Effector CD4-positive, alpha-beta T cell (primary cell): ENCODE measurements around the gene CACTIN.
"Not testable (repeated sequence)": the region's sequence is repeated elsewhere in the genome, so short reads cannot be mapped to it uniquely, and the experiment has no call there.

Experiments used
- DNase-seq: peaks from one replicate; pipeline ENCODE4 v3.0.0-alpha.2; 2020

CACTIN gene

DNA sequence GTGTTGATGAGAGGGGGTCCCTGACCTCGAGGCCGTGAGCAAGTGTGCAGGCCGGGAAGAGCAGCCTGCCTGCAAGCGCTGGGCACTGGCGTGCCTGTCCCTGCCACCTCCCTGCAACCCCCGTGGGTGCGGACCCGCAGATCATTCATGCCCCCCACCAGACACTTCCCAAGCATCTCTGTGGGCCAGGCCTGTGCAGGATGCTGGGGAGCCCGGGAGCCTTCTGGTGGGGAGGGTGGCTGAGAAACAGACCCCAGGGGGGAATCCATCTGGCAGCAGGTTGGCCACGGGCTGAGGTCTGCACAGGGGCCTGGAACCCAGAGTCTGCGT lies 18.4 kb upstream of the CACTIN start:
- no peak for DNase-seq

DNA sequence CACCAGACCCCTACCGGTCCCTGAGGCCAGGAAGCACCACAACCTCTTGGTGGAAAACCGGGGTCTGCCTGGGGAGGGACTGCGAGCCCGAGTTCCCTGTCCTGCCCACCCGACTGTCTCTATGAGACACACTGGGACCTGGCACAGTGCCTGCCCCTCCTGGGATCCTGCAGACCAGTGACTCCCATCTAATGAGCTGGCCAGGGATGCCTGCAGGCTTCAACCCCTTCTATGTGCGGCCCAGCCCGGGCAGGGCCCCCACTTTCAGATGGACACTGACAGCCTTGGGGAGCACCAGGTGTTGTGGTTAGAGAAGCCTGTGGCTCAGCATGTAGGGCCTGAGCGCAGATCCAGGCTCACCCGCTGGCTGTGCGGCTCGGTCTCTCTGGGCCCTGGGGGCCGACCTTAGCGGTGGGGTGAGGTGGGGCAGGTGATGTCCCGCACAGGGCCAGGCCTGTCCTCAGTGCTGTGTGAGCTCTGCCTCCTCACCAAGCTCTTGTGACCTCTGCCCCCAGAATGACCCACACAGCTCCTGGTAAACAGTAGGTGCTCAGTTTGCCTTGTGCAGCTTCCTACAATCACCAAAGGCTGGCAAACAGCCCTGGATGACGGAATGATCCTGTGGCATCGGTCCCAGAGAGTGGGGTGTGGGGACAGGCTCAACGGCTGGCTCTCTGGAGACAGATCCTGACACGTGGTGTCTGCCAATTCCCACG lies 17.9 kb upstream of the CACTIN start:
- no peak for DNase-seq

DNA sequence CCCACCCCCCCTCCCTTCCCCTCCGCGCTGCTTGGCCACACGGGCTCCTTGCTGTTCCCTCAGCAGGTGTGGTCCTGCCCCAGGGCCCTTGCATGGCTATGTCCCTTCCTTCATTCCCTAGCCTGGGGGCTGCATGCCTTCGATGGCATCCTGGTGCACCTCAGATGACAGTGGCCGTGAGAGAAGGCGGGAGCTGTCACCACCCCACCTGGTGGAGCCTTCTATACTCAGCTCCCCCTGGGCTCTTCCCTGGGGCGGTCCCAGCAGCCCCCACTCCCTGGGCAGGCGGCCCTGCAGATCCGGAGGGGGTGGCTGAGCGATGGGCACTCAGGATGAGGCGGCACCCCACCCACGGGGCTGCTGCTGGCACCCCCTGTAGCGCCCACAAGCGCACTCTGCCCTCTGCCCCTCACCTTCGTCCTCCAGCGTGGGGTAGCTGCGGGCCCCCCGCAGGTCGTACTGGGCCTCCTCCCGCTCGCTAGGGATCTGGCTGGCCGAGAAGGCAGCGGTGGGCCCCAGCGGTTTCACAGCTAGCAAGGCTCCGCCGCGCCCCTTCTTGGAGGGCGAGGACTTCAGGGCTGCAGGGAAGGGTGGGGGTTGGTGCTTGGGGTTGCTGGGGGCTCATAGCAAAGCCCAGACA lies 17.2 kb upstream of the CACTIN start:
- no peak for DNase-seq

DNA sequence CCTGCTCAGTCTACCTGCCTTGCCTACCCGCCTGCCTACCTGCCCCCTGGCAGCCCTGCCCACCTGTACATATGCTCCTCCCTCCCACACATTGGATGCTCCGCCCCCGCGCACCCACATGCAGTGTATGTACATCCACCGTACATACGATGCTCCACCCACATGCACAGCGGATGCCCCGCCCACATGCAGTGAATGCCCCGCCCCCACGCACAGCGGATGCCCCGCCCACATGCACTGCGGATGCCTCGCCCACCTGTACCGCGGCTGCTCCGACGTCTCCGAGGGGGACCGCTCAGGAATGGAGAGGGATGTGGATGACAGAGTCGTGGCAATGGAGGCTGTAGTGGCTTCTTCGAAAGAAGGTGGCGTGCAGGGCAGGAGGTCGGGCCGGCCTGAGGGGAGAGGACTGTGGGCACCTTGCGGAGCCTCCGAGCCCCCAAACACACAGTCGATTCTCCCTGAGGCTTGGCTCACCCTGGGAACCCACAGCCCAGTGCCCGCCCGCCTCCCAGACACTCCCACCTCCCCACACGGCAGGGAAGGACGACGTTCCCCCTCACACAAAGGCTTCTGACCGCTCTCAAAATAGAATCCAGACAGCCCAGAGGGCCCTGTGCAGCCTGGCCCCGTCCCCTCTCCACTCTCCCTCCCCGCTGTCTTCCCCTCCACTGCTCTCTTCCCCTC lies 16.5 kb upstream of the CACTIN start:
- DNase-seq, result no peak

DNA sequence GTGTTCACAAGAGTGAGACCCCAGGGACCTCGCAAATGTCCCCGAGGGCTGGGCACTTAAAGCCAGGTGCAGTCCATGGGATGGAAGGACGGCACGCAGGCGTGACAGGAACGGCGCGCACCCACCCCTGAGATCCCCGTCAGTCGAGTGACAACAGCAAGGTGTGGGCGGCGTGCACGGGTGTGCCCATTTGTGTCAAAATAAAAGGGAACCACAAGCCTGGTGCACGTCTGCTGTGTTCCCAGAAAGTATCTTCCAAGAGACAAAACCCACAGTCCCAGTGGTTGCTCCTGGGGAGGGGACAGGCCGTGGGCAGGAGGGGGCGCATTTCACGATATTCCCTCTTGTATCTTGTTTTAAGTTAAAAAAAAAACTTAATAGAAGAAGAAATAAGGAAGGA lies 15.7 kb upstream of the CACTIN start:
- DNase-seq, result no peak

DNA sequence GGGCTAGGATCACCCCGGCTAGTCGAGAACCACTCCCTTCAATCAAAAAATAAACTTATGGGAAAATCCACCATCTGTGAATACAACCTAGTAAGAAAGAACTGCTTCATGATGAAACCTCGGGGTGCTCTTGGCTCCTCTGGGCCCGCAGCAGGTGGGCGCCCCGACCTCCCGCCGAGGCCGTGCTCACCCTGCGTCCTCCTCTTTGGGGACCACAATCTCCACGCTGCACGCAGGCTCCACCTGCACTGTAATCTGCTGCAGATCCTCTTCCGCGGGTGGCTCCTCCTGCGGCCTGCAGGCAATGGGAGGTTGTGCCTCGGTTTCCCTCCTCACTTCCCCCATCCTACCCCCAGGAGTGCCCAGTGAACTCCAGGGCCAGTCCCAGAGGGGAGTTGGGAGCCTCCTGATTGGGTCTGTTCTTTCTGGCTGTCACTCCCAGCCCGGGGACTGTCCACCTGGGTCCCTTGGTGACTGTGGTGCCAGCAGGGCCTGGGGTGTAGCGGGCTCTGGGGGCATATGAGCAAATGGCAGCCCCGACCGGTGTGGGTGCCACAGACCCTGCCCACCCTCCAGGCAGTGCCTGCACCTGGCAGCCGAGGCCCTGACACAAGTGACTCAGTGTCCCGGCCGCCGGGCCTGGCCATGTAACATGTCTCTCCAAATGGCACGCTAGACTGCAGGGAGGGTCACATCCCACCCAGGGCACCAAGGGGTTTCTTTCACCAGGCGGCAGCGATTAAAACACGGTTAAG lies 15.1 kb upstream of the CACTIN start:
- no peak for DNase-seq

DNA sequence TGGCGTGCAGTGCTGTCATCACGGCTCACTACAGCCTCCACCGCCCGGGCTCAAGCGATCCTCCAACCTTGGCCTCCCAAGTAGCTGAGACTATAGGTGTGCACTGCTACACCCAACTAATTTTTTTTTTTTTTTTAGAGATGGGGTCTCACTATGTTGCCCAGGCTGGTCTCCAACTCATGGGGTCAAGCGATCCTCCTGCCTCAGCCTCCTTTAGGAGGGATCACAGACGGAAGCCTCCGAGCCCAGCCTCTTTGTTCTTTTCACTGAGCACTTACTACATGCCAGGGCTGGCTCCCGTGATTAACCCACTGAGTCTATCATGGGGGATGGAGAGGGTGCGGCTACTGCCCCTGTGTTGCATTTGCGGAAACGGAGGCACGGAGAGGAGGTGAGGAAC lies 12.9 kb upstream of the CACTIN start:
- no peak for DNase-seq

DNA sequence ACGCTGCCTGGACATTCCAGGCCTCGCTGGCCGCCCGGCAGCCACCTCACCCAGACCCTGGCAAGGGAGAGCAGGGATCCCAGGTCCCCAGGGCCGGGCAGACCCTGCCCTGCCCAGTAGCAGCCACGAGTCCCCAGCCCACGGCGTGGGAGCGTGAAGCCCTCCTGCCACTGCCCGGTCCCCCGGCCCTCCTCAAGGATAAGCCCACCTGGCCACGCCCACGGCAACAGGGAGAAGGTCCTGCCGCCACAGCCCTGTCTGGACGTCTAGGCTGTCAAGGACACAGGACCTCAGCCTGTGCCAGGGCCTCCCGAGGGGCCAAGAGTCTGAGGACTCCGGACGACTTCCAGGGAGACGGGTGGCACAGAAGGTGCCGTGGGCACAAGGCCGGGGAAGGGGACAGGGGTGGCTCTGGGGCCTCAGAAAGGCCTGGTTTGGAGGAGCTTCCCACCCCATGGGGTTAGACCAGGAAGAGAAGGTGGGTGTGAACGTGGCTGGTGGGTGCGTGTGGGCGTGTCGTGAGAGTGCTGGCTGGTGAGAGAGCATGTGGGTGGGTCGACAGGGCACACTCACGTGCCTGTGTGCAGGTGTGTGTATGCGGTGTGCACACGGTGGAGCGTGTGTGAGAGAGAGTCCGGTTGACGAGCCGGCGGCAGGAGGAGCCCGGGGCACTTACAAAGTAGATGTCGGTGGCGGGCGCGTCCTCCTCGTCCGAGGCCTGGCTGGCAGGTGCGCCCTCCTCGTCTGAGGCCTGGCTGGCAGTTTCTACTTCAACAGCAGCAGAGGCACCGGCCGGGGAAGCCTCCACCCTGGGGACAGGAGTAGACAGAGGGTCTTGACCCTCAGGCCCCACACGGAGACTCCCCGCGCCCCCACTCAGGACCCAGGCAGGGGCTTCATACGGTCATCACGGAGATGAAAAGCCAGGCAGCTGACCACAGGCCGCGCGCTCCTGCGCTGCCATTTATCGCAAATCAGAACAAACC lies 11.9 kb upstream of the CACTIN start:
- DNase-seq, result no peak

DNA sequence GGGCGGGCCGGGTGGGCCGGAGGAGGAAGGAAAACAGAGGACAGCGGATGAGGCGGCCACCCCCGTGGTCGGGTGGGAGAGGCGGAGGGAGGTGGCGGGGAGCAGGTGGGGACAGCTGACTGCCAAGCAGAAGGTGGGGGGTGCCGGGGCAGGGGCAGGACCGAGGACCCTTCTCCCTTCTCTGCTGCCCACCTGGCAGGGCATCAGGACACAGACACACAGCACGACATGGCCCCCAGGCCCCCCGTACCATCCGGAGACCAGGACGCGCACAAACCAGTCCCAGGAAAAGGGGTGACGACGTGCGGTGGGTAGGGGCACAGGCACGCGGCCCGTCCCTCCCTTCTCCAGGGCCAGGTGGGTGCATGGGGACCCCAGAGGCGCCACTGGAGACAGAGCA lies 11.0 kb upstream of the CACTIN start:
- DNase-seq, result no peak

DNA sequence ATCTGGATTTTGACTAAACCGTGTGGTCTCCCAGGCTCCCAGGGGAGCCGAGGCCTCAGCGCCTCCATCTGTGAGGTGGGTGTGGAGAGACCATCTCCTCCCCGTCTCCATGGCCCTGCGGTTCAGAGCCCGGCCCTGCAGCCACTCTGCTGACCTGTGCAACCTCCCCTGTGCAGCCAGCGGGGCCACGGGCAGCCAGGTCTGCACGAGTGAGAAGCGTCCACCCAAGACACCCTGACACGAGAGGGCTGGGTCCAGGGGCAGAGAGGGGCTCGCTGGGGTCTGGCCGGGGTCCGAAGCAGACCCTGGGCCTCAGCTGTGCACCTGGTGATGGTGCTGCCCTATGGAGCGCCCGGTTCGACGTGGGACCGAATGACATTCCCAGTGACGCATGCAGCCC lies 10.4 kb upstream of the CACTIN start:
- no peak for DNase-seq

DNA sequence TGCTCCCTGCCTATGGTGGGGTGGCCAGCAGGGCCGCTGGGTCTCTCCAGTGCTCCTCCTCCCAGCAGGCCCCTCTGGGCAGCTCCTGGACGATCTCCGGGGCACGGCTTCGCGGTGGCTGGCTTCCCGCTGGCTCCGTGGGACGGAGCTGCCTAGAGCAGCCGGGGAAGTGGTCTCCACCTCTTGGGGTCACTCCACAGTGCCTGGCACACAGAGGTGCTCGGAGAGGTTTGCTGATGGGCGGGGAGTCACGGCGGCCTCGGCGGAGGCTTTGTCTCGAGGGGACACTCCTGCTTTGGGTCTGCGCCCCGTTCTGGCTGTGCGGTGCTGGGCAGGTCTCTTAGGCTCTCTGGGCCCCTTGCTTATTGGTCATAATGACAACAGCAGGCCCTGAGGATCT lies 9.9 kb upstream of the CACTIN start:
- no peak for DNase-seq

DNA sequence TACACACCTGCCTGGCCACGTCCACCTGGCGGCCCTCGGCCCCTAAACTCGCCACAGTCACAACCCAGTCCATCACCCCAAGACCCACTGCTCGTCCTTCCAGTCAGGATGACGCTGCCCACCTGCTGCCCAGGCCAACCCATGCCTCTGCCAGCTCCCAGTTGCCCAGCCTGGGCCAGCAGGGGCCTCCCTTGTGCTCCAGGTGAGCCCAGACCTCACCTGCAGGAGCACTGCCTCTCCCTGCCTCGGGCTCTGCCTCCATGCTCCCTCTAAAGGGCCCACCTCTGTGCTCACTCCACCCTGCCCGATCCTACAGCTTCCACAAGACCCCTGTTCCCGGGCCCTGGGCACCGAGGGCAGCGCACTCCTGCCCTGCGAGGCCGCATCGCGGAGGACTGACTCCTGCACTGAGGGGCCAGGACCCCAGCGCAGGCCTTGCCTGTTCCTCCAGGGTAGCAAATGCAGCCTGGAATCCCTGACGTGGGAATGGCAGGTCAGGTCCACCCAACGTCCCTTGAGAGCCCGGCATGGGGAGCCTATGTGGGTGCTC lies 8.0 kb upstream of the CACTIN start:
- no peak for DNase-seq

DNA sequence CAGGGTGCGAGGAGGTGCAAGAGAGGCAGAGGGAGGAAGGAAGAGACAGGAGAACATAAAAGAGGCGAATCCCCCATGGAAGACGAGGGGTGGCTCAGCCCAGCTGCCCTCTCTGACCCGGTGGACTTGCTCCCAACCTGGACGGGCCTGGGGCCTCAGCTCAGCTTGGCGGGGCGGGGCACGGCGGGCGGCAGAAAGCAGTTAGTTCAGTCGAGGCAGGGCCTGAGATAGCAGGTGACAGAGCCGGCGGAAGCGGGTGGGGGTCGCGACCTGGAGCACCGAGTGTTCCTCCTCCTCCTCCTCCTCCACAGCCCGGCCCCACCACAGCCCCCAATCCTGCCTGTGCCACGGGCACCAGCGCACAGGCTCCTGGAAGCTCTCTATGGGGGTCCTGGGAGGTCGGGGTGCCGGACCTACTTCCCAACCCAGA lies 7.0 kb upstream of the CACTIN start:
- DNase-seq, result no peak

DNA sequence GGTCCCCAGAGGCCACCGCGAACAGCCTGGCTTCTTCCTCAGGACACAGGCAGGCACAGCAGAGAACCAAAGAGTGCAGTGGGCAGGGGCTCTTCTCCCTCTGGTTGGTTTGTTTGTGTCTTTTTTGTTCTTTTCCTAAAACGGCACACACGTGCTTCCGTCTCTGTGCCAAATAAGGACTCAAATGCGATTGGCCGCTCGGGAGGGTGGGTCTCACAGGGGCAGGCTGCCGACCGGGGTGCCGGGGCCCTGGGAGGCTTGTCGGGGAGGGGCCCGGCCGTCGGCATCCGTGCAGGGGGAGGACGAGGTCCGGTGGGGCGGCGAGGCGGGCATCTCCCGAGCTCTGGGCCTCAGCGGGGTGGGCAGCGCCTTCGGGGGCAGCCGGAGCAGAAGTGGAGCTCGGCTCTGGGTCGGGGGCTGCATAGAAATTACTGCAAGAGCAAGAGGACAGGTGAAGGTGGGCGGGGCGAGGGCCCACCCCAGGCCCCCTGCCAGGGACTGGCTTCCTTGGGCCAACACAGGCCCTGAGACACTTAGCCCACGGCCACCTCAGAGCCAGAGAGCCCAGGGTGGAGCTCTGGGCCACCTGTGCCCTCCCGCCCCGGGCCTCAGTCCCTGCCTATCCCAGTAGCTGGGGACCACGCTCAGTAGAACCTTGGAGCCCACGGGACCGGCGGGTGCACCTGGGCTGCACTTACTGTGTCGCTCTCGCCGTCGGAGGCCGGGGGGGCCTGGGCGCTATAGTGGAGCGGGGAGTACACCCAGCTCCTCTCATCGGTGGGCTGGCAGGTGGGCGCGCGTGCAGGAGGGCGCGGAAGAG lies 6.4 kb upstream of the CACTIN start:
- no peak for DNase-seq

DNA sequence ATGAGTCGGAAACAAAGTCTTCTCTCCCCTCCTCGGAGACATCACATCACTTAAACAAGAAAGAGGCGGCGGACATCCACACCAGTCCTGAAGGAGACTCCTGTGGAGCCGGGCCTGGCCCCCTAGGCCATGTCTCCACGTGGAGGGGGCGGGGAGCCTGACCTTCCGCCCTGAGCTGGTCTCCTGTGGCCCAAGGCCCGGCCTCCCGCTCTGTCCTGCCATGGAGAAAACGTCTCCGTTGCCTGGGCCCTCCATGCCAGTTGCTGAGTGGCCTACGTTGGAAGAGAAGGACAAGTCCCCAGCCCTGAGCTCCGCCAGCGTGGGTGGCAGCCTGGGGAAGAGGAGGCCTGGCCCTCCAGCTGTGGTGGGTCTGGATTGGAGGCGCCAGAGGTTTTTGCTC lies 5.5 kb upstream of the CACTIN start:
- no peak for DNase-seq

DNA sequence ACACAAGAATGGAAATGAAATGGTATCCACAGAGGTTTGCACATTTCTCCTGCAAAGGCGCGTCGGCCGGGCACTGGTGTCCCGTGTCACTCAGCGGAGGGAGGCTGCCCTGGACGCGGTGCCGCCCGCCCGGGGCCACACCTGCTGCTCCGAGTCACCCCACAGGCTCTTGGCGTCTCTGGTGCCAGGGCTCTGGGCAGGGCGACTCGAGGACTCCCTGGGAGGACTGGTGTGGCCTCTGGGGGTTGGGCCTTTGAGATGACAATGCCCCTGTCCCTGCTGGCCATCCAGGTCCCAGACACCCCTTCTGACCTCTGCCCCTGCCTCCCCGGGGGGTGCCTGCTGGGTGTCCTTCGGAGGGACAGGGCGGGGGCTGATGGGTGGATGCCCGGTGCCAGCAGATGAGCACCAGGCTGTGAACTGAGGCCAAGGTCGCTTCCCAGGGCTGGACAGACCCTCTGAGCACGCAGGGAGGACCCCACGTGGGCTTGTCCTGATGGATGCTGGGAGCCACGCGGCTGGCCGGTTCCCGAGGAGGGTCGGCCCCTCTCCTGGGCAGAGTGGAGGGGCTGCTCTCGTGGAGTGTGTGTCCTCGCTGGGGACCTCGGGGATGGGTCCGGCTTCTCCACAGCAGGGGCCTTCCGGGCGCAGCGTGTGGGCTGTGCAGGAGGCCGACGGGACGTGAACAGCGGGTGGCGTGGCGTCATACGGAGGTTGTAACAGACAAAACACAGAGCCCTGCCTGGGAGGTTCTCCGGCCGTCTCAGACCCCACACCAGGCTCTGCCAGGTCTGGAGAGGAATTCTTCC lies 4.7 kb upstream of the CACTIN start:
- DNase-seq, result no peak

DNA sequence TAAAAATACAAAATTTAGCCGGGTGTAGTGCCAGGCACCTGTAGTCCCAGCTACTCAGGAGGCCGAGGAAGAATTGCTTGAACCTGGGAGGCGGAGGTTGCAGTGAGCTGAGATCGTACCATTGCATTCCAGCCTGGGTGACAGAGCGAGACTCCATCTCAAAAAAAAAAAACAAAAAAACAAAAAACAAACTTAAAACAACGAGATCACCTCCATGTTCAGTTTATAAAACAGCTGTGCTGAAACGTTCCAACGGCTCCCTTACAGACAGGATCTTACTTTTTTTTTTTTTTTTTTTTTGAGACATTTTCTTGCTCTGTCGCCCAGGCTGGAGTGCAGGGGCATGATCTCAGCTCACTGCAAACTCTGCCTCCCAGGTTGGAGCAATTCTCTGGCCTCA lies 2.2 kb upstream of the CACTIN start:
- not testable (repeated sequence) for DNase-seq

DNA sequence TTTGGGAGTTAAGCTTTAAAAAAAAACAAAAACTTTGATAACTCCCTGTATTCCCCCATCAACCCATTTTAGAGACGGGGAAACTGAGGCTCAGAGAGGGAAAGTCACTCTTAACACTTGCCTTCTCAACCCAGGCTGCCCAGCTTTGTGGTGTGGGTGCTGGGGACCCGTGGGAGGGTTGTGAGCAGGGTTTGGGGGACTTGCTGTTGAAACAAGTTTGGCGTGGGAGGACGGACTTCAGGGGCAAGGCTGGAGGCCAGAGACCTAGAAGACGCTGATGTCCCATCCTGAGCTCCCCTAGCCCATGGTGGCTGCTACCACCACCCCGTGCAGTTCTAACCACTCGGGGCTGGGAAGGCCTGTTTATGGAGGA lies 747 bp upstream of the CACTIN start:
- DNase-seq, result no peak

DNA sequence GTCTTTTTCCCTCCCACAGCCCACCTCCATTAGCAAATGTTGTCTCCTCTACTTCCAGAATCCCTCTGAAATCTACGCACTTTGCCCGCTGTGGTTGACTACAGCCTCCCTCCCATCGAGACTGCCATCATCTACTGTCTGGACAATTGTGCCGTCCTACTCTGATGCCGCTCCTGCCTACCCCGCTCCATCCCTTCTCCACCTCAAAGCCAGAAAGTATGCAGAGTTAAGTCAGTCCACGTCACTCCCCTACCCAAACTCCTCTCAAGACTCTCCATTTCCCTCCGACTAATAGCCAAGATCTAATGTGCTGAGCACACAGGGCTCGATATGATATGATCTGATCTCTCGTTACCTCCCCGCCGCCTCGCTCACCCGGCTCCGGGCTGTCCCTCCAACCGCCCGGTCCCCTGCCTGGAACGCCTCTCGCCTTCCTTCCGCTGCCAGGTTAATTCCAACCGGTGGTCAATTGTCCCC lies 556 bp downstream of the CACTIN start:
- DNase-seq, result peak; percentile 14

DNA sequence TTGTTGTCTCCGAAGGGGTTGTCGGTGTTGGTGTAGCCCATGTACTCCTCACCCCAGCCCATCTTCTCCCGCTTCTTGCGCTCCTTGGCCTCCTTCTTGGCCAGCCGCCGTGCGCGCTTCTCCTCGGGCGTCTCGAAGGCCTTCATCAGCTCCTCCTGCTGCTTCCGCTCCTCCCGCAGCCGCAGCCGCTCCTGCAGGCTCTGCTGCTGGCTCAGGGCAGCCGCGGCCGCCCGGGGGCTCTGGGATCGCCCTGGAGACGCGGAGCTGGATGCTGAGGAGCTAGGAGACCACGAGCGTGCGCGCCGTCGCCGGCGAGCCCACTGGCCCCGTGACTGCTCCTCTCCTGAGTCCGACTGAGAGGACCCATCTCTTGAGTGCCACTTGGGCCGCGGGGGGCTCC lies 2.9 kb downstream of the CACTIN start:
- DNase-seq, result no peak
